ENCODE data around the gene MROH7.

Gene MROH7

DNA sequence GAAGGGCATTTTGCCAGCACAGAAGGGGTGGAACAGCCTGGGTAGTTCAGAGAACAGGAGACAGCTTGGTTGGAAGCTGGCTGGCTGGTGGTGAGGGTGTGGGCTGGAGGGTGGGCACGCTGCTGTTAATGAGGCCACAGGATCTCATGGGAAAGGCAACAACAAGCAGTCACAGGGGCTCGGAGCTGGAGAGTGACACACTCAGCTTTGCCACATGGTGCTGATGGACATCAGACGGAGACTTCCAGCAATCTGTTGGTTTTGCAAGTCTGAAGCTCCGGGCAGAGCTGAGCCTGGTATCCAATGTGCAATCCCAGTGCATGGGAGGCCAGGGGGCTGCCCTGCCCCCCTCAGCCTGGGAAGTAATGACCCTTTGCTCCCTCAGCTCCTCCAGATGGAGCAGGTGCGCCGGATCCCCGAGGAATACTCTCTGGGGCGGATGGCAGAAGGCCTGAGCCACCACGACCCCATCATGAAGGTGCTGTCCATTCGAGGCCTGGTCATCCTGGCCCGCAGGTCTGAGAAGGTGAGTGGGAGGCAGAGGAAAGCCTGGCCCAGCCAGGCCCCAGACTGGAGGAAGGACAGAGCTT is 58.4 kb downstream of the MROH7 start:
- TF ChIP-seq, protein P1, sequence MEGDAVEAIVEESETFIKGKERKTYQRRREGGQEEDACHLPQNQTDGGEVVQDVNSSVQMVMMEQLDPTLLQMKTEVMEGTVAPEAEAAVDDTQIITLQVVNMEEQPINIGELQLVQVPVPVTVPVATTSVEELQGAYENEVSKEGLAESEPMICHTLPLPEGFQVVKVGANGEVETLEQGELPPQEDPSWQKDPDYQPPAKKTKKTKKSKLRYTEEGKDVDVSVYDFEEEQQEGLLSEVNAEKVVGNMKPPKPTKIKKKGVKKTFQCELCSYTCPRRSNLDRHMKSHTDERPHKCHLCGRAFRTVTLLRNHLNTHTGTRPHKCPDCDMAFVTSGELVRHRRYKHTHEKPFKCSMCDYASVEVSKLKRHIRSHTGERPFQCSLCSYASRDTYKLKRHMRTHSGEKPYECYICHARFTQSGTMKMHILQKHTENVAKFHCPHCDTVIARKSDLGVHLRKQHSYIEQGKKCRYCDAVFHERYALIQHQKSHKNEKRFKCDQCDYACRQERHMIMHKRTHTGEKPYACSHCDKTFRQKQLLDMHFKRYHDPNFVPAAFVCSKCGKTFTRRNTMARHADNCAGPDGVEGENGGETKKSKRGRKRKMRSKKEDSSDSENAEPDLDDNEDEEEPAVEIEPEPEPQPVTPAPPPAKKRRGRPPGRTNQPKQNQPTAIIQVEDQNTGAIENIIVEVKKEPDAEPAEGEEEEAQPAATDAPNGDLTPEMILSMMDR (IDR thresholded peaks at IDR 0.05; ENCODE audit: low read depth, low read length, missing control alignments) = no peak
- in situ Hi-C loops (cut with HindIII; ENCODE audit: low sequenced_read_pairs) = no loop called here
- H3K4me3 ChIP-seq (ENCODE audit: low read depth, low read length) = no peak overlapping the region
- no peak for DNase-seq (ENCODE audit: low read depth)

- TF ChIP-seq, protein P1 (IDR thresholded peaks at IDR 0.05; ENCODE audit: low read depth, low read length, missing control alignments) = no peak
- H3K4me3 ChIP-seq (ENCODE audit: low read depth, low read length) = no peak overlapping the region
- in situ Hi-C loops (cut with HindIII; ENCODE audit: low sequenced_read_pairs) = no loop called here
- no peak for DNase-seq (ENCODE audit: low read depth)
Measured at GRCh38 chr1:54701066-54701465, 59.5 kb downstream of the MROH7 start.

DNA sequence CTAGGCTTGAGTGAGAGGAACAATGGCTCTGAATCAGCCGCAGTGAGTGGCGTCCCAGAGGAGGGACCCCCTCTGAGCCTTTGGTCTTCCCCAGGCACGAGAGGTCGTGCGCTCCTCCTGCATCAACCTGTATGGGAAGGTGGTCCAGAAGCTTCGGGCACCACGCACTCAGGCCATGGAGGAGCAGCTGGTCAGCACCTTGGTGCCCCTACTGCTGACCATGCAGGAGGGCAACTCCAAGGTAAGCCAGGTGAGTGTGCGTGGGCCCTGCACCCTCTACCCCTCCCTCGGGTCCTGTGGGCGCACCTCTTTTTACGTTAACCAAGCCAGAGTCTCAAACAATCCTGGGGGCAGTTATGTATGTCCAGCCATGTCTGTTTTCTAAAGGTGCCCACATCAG is 60.4 kb downstream of the MROH7 start:
- in situ Hi-C loops (cut with HindIII; ENCODE audit: low sequenced_read_pairs) = no loop called here
- no peak for DNase-seq (ENCODE audit: low read depth)
- TF ChIP-seq, protein P1 (IDR thresholded peaks at IDR 0.05; ENCODE audit: low read depth, low read length, missing control alignments) = no peak

GRCh38 chr1:54703471-54703870 is 61.9 kb downstream of the MROH7 start:
- no peak for DNase-seq (ENCODE audit: low read depth)
- TF ChIP-seq, protein P1 (IDR thresholded peaks at IDR 0.05; ENCODE audit: low read depth, low read length, missing control alignments) = no peak
- in situ Hi-C loops (cut with HindIII; ENCODE audit: low sequenced_read_pairs) = no loop called here

More for the DNA sequence above, 60.4 kb downstream of the MROH7 start:
- no peak overlapping the region for H3K4me3 ChIP-seq (ENCODE audit: low read depth, low read length)

DNA sequence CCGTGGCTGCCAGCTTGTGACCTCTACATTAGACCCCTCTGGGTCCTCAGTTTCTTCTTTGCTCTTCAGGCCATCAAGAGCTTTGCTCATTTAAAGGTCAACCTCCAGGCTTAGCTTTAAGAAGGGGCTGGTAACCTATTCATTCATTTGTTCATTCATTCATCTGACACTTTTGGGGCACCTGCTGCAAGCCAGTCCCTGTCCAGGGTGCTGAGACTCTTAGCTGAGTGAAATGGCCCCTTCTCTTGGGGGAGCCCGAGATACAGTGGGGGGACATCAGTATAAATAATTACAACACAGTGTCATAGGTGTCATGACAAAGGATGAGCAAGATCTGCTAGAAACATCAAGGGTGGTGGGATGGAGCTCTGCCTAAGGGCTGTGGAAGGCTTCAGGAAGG is 63.6 kb downstream of the MROH7 start:
- H3K4me3 ChIP-seq (ENCODE audit: low read depth, low read length) = no peak overlapping the region
- no peak for DNase-seq (ENCODE audit: low read depth)
- in situ Hi-C loops (cut with HindIII; ENCODE audit: low sequenced_read_pairs) = no loop called here
- TF ChIP-seq, protein P1 (IDR thresholded peaks at IDR 0.05; ENCODE audit: low read depth, low read length, missing control alignments) = no peak

More at GRCh38 chr1:54703471-54703870, 61.9 kb downstream of the MROH7 start:
- no peak overlapping the region for H3K4me3 ChIP-seq (ENCODE audit: low read depth, low read length)

- in situ Hi-C loops (cut with HindIII; ENCODE audit: low sequenced_read_pairs) = no loop called here
- TF ChIP-seq, protein P1 (IDR thresholded peaks at IDR 0.05; ENCODE audit: low read depth, low read length, missing control alignments) = no peak
- DNase-seq (ENCODE audit: low read depth) = no peak
- H3K4me3 ChIP-seq (ENCODE audit: low read depth, low read length) = no peak overlapping the region
Measured at GRCh38 chr1:54706419-54706818, 64.8 kb downstream of the MROH7 start.
